Effector memory CD8-positive, alpha-beta T cell (primary cell): ENCODE results near the gene FGF19.

ENCODE experiments used
- ATAC-seq: fragments of 150-1000 bp; cut with Tn5 transposase; replicated peaks from 2 replicates; pipeline ENCODE4 v1.10.0; 2021; ENCODE audit warnings: mild to moderate bottlenecking, moderate library complexity
- DNase-seq, 3 experiments: peaks; one replicate each; pipeline ENCODE4 v3.0.0; 2021
- H3K27ac Mint-ChIP-seq, 2 donors: one replicate each; pipeline ENCODE4 v1.8.0; 2022; ENCODE audit warnings: mild to moderate bottlenecking in 2 of 2, mixed read lengths in 2 of 2, moderate library complexity in 2 of 2
- H3K27me3 Mint-ChIP-seq, 2 donors: one replicate each; pipeline ENCODE4 v1.8.0; 2022; ENCODE audit warnings: mixed read lengths in 2 of 2
- H3K36me3 Mint-ChIP-seq: one replicate; pipeline ENCODE4 v1.8.0; 2022; ENCODE audit warnings: mild to moderate bottlenecking, moderate library complexity, mixed read lengths; ENCODE audit not compliant: insufficient read depth
- H3K4me1 Mint-ChIP-seq, 2 donors: one replicate each; pipeline ENCODE4 v1.8.0; 2022; ENCODE audit warnings: low read depth in 2 of 2, mixed read lengths in 2 of 2
- H3K4me3 Mint-ChIP-seq, 2 donors: one replicate each; pipeline ENCODE4 v1.8.0; 2022; ENCODE audit warnings: mild to moderate bottlenecking in 2 of 2, mixed read lengths in 2 of 2, moderate library complexity in 2 of 2
- H3K9me3 Mint-ChIP-seq, 2 donors: one replicate each; pipeline ENCODE4 v1.8.0; 2022; ENCODE audit warnings: mixed read lengths in 2 of 2

Gene FGF19

DNA sequence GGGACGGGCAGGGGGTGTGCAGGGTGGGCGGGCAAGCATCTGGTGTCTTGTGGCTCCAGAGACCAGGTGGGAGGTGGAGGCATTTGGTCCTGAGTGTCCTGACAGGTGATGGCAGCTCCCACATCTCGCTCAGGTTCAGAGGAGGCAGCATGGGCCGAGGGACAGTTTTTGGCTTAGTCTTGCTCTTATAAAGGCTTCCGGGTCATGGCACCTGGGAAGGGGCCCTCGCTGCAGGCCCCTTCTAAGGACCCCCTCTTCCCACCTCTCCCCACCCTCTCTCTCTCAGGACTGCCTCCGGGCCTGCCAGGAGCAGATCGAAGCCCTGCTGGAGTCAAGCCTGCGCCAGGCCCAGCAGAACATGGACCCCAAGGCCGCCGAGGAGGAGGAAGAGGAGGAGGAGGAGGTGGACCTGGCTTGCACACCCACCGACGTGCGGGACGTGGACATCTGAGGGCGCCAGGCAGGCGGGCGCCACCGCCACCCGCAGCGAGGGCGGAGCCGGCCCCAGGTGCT lies 52.9 kb downstream of the FGF19 start:
- Mint-ChIP-seq H3K4me1 (no peaks in the 10 kb centered on the region), H3K27me3 (peaks cover 0 to 12% of the 10 kb centered on the region in 2 donors), H3K36me3 (no peaks in the 10 kb centered on the region), H3K4me3 (no peak overlapping the region), H3K27ac (no peak overlapping the region), H3K9me3 (no peaks in the 10 kb centered on the region)
- DNase-seq: no peak
- ATAC-seq: no peak

DNA sequence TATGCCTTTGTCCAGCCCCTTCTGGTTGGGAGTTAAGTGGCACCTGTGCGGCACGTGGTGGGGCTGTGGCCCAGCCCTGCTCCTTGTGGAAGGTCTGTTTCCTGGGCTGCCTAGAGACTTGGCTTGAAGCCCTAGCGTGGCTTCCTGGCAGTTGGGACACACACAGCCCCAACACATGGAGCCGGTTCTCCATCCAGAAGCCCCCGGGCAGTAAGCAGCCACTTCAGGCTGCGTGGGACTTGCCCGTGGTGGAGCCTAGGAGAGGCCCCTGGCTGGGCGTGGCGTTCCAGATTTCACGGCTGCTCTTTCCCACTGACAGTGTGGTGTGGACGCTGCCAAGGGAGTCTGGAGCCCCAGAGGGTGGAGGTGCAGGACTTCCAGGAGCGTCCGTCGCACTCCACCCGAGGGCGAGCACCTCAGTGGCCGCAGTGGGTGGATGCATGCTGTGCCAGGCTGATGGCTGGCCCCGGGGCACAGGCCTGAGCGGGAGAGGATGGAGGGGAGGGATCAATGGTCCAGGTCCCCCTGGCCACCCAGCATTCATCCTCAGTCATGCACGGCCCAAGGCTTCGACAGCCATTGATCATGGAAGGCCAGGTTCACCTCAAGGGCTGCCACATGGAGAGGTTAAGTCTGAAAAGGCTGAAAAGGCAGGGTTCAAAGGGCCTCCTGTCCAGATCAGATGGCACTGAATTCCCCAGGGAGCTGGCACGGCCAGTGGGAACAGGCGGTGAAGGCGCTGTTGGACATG lies 53.6 kb downstream of the FGF19 start:
- Mint-ChIP-seq H3K9me3 (no peaks in the 10 kb centered on the region), H3K36me3 (no peaks in the 10 kb centered on the region), H3K27ac (no peak overlapping the region), H3K27me3 (peaks cover 0 to 18% of the 10 kb centered on the region in 2 donors), H3K4me3 (no peak overlapping the region), H3K4me1 (no peaks in the 10 kb centered on the region)
- no peak for ATAC-seq
- no peak for DNase-seq

DNA sequence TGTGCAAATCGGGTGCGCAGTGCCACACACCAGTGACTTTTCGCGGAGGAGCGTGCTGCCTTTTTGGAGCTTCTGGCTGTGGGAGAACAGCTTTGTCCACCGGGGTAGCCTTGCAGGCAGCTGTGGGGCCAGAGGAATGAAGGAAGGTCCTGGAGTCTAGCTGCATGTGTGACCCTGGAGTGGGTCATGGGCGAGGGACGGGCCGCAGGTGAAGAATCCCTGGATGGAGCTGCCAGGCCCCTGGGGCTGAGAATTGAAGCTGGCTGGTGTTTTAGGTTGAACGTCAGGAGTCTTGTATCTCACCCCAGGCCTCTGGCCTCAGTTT lies 54.3 kb downstream of the FGF19 start:
- H3K4me3 Mint-ChIP-seq: no peak overlapping the region
- no peaks in the 10 kb centered on the region for H3K9me3 Mint-ChIP-seq
- no peak for DNase-seq
- H3K4me1 Mint-ChIP-seq: no peaks in the 10 kb centered on the region
- no peak for ATAC-seq
- H3K36me3 Mint-ChIP-seq: no peaks in the 10 kb centered on the region
- H3K27ac Mint-ChIP-seq: no peak overlapping the region
- H3K27me3 Mint-ChIP-seq: peaks cover 0 to 20% of the 10 kb centered on the region in 2 donors

DNA sequence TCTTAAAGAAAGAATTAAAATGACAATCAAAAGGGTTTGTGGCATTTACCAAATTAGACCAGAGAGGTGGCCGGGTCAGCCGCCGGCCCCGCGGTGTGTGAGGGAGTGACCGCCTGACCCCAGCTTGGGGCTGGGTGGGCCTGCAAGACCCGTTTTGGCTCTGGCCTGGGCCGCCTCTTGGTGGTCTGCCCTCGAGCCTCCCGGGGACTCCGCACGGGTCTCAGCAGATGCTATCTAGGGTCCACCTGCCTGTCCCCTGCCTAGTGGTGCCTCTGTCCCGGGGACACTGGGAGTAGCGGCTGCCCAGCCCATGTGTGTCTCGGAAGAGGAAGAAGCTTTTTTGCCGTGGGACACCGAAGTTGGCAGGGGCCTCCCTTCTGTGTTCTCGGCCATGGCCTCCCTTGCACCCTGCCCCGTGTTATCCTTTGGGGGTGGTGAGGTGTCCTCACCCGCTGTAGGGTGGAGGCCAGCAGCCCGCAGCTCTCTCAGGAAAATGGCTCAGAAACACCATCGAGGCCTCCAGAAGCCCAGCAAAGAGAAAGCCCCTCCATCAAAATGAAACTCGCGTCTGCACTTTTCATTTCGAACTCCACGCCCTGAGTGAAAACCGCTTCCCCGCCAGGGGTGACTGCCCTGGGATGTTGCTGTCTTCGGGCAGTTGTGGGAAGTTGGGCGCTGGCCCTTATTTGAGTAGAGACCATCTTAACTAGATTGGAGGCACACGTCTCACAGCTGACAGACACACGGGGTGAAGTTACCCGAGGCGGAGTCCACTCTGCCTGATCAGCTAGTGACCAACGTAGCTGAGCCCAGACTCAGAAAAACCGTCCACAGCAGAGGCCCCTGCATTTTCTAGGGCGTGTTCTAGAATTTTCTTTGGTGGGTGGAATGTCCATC lies 54.9 kb downstream of the FGF19 start:
- no peak overlapping the region for H3K27ac Mint-ChIP-seq
- no peak for ATAC-seq
- peaks cover 0 to 20% of the 10 kb centered on the region in 2 donors for H3K27me3 Mint-ChIP-seq
- no peaks in the 10 kb centered on the region for H3K9me3 Mint-ChIP-seq
- no peaks in the 10 kb centered on the region for H3K36me3 Mint-ChIP-seq
- H3K4me3 Mint-ChIP-seq: no peak overlapping the region
- DNase-seq: no peak
- peaks cover 0 to under 1% of the 10 kb centered on the region in 2 donors for H3K4me1 Mint-ChIP-seq
